H1 (cell line): ENCODE results near the gene ABCB11. TPM values are rescaled to one million over a fixed set of nuclear protein-coding genes. Genes with fewer than 3 reads are reported as not detected.

ENCODE experiments used
- CTCF ChIA-PET: fragments of 300-600 bp; sonication (Branson Sonifier 250); formaldehyde crosslinking; loops from one replicate; lab custom pipeline; 2021; ENCODE audit not compliant: partially characterized antibody; lab: Charles Lee
- POLR2A ChIA-PET: fragments of 300-600 bp; sonication (Branson Sonifier 250); formaldehyde crosslinking; loops from one replicate; lab custom pipeline; 2021; ENCODE audit warnings: inconsistent platforms; ENCODE audit not compliant: partially characterized antibody; lab: Charles Lee
- DNase-seq, 2 experiments: peaks; one replicate each; pipeline versions ENCODE4 v3.0.0 to v3.0.0-alpha.2; 2010 to 2022; ENCODE audit warnings: low spot score in 2 of 2, low read depth in 1 of 2, mixed read lengths in 1 of 2
- FAIRE-seq: peaks from 2 replicates; lab custom pipeline; 2011; peaks lifted over from hg19 to GRCh38; lab: Jason Lieb, UNC
- H2AFZ ChIP-seq: 2 replicates; pipeline ENCODE4 v1.8.1; 2012; ENCODE audit warnings: low read length, inconsistent platforms
- H2AK5ac ChIP-seq: 2 replicates; pipeline ENCODE4 v1.6.1; 2013; ENCODE audit warnings: low read depth, low read length
- H2BK120ac ChIP-seq: replicated peaks from 2 replicates; pipeline ENCODE3; 2013; ENCODE audit warnings: low read depth, low read length, inconsistent platforms
- H2BK12ac ChIP-seq: 2 replicates; pipeline ENCODE4 v1.6.1; 2013; ENCODE audit warnings: low read depth, low read length
- H2BK15ac ChIP-seq: 2 replicates; pipeline ENCODE4 v1.6.1; 2013; ENCODE audit warnings: low read length
- H2BK20ac ChIP-seq: 2 replicates; pipeline ENCODE4 v1.6.1; 2013; ENCODE audit warnings: low read length
- H2BK5ac ChIP-seq: 2 replicates; pipeline ENCODE4 v1.6.1; 2013; ENCODE audit warnings: low read depth, low read length
- H3K14ac ChIP-seq: 2 replicates; pipeline ENCODE4 v1.6.1; 2013; ENCODE audit warnings: inconsistent platforms; ENCODE audit not compliant: insufficient read length
- H3K18ac ChIP-seq: 2 replicates; pipeline ENCODE4 v1.6.1; 2013; ENCODE audit warnings: low read length; ENCODE audit errors: extremely low read depth
- H3K23ac ChIP-seq: 2 replicates; pipeline ENCODE4 v1.6.1; 2013; ENCODE audit warnings: inconsistent platforms; ENCODE audit not compliant: insufficient read length
- H3K23me2 ChIP-seq: 2 replicates; pipeline ENCODE4 v1.6.1; 2013; ENCODE audit warnings: low read depth, low read length
- H3K27ac ChIP-seq: 2 replicates; pipeline ENCODE4 v1.6.1; 2011; ENCODE audit warnings: low read depth, low read length, inconsistent platforms
- H3K27me3 ChIP-seq, 4 experiments: replicated peaks in 1 of 4; 1 replicate in 1 of 4; 2 replicates in 3 of 4; pipeline versions ENCODE4 v1.6.1 to v1.8.1; 2011 to 2013; ENCODE audit warnings: low read length in 3 of 4, mild to moderate bottlenecking in 3 of 4, inconsistent platforms in 2 of 4, mixed read lengths in 2 of 4, moderate library complexity in 1 of 4; ENCODE audit not compliant: control insufficient read depth in 3 of 4, insufficient read depth in 3 of 4; ENCODE audit errors: extremely low read depth in 1 of 4
- H3K36me3 ChIP-seq, 4 experiments: 2 replicates each; pipeline versions ENCODE4 v1.6.1 to v1.8.1; 2011 to 2013; ENCODE audit warnings: mild to moderate bottlenecking in 4 of 4, low read length in 3 of 4, moderate library complexity in 2 of 4, control low read depth in 1 of 4, inconsistent platforms in 1 of 4; ENCODE audit not compliant: insufficient read depth in 4 of 4, control insufficient read depth in 2 of 4
- H3K4ac ChIP-seq: replicated peaks from 2 replicates; pipeline ENCODE3; 2013; ENCODE audit warnings: low read length, low read depth, mixed read lengths, inconsistent platforms; ENCODE audit not compliant: insufficient read length
- H3K4me1 ChIP-seq, 4 experiments: replicated peaks in 1 of 4; 1 replicate in 1 of 4; 2 replicates in 3 of 4; pipeline versions ENCODE4 v1.6.1 to v1.8.1; 2011 to 2013; ENCODE audit warnings: low read length in 3 of 4, inconsistent platforms in 2 of 4, mixed read lengths in 1 of 4; ENCODE audit not compliant: insufficient read depth in 4 of 4, control insufficient read depth in 3 of 4
- H3K4me2 ChIP-seq, 2 experiments: 2 replicates each; pipeline versions ENCODE4 v1.6.1 to v1.8.1; 2011 to 2013; ENCODE audit warnings: low read depth in 2 of 2, low read length in 2 of 2, control low read depth in 1 of 2, inconsistent platforms in 1 of 2, mild to moderate bottlenecking in 1 of 2; ENCODE audit not compliant: insufficient read depth in 1 of 2
- H3K4me3 ChIP-seq, 4 experiments: fragments of 200-600, 300-600 bp in 1 of 4; sonication (generic), shearing (Covaris generic), sonication (Bioruptor Twin) in 1 of 4; 2 replicates each; pipeline versions ENCODE4 v1.5.1 to v1.8.1; 2011 to 2016; ENCODE audit warnings: low read length in 4 of 4, low read depth in 3 of 4, control low read depth in 2 of 4, inconsistent platforms in 2 of 4, mild to moderate bottlenecking in 2 of 4, mixed read lengths in 1 of 4, moderate library complexity in 1 of 4; ENCODE audit not compliant: insufficient read depth in 2 of 4; ENCODE audit errors: extremely low read depth in 1 of 4
- H3K56ac ChIP-seq: replicated peaks from 2 replicates; pipeline ENCODE3; 2013; ENCODE audit warnings: low read depth, mild to moderate bottlenecking, mixed read lengths, low read length, inconsistent platforms; ENCODE audit not compliant: insufficient read length
- H3K79me1 ChIP-seq: 2 replicates; pipeline ENCODE4 v1.6.1; 2013; ENCODE audit warnings: low read depth, low read length, control low read depth
- H3K79me2 ChIP-seq, 2 experiments: 2 replicates each; pipeline versions ENCODE4 v1.6.1 to v1.8.1; 2012 to 2013; ENCODE audit warnings: low read length in 2 of 2, mild to moderate bottlenecking in 2 of 2, inconsistent platforms in 1 of 2; ENCODE audit not compliant: insufficient read depth in 2 of 2, control insufficient read depth in 1 of 2
- H3K9ac ChIP-seq, 4 experiments: replicated peaks in 1 of 4; 1 replicate in 1 of 4; 2 replicates in 3 of 4; pipeline versions ENCODE4 v1.6.1 to v1.8.1; 2011 to 2013; ENCODE audit warnings: low read depth in 3 of 4, low read length in 3 of 4, control low read depth in 2 of 4, mild to moderate bottlenecking in 2 of 4, moderate library complexity in 2 of 4, inconsistent platforms in 1 of 4; ENCODE audit errors: extremely low read depth in 1 of 4
- H3K9me3 ChIP-seq, 2 experiments: 2 replicates each; pipeline versions ENCODE4 v1.6.1 to v1.8.1; 2012 to 2013; ENCODE audit warnings: mild to moderate bottlenecking in 2 of 2, moderate library complexity in 2 of 2, control low read depth in 1 of 2, inconsistent platforms in 1 of 2, low read depth in 1 of 2, low read length in 1 of 2, mixed read lengths in 1 of 2; ENCODE audit not compliant: insufficient read depth in 2 of 2
- H4K20me1 ChIP-seq, 2 experiments: replicated peaks in 1 of 2; 2 replicates each; pipeline versions ENCODE3 to v1.8.1; 2011 to 2013; ENCODE audit warnings: inconsistent platforms in 2 of 2, low read length in 2 of 2, mild to moderate bottlenecking in 1 of 2; ENCODE audit not compliant: insufficient read depth in 2 of 2, control insufficient read depth in 1 of 2
- H4K5ac ChIP-seq: 2 replicates; pipeline ENCODE4 v1.6.1; 2013; ENCODE audit warnings: low read length, low read depth, mixed read lengths, inconsistent platforms; ENCODE audit not compliant: insufficient read length
- H4K8ac ChIP-seq: 2 replicates; pipeline ENCODE4 v1.8.0; 2013; ENCODE audit warnings: mild to moderate bottlenecking, moderate library complexity, low read length, inconsistent platforms; ENCODE audit not compliant: insufficient read depth; ENCODE audit errors: extremely low read depth
- H4K91ac ChIP-seq: replicated peaks from 2 replicates; pipeline ENCODE3; 2013; ENCODE audit warnings: low read length, mixed read lengths, inconsistent platforms; ENCODE audit not compliant: insufficient read length
- CREB1 ChIP-seq: IDR thresholded peaks from 2 replicates; pipeline ENCODE4 v1.6.1; 2012; ENCODE audit warnings: inconsistent platforms
- JUN ChIP-seq: IDR thresholded peaks from 2 replicates; pipeline ENCODE4 v1.6.1; 2011; ENCODE audit warnings: low read depth, mild to moderate bottlenecking, improper control_type of control experiment, low read length
- JUND ChIP-seq: IDR thresholded peaks from 2 replicates; pipeline ENCODE4 v1.6.1; 2011; ENCODE audit warnings: mild to moderate bottlenecking, improper control_type of control experiment, low read length
- KDM1A ChIP-seq: fragments of 200-600, 300-600 bp; sonication (generic); IDR thresholded peaks from 2 replicates; pipeline ENCODE4 v1.7.1; 2016; ENCODE audit warnings: mild to moderate bottlenecking, low read length, borderline replicate concordance
- KDM5A ChIP-seq: fragments of 200-600 bp; IDR thresholded peaks from 2 replicates; pipeline ENCODE4 v1.7.1; 2012; ENCODE audit warnings: mild to moderate bottlenecking, low read length, inconsistent platforms, mixed read lengths
- NRF1 ChIP-seq: IDR thresholded peaks from 2 replicates; pipeline ENCODE4 v1.6.1; 2011; ENCODE audit warnings: mild to moderate bottlenecking, low read depth, low read length, improper control_type of control experiment
- POU5F1 ChIP-seq: IDR thresholded peaks from 2 replicates; pipeline ENCODE4 v1.6.1; 2011; ENCODE audit warnings: low read depth, mild to moderate bottlenecking, low read length, moderate library complexity
- RAD21 ChIP-seq, 2 experiments: IDR thresholded peaks in 1 of 2; conservative IDR thresholded peaks in 1 of 2; 2 replicates each; pipeline ENCODE4 v1.6.1; 2011; ENCODE audit warnings: low read depth in 2 of 2, low read length in 2 of 2, improper control_type of control experiment in 1 of 2, inconsistent platforms in 1 of 2, mild to moderate bottlenecking in 1 of 2, moderate library complexity in 1 of 2
- RNF2 ChIP-seq: fragments of 200-900, 300-1000 bp; sonication (generic); IDR thresholded peaks from 2 replicates; pipeline ENCODE4 v1.7.1; 2016; ENCODE audit warnings: borderline replicate concordance, low read depth, mild to moderate bottlenecking, antibody characterized with exemption, low read length; ENCODE audit not compliant: poor library complexity, severe bottlenecking; ENCODE audit errors: missing control alignments
- SIRT6 ChIP-seq: IDR thresholded peaks from one replicate; pipeline ENCODE4 v1.7.1; 2012; ENCODE audit warnings: low read length, inconsistent platforms
- SP2 ChIP-seq: IDR thresholded peaks from 2 replicates; pipeline ENCODE4 v1.6.1; 2012; ENCODE audit warnings: mild to moderate bottlenecking, low read length, inconsistent platforms
- SP4 ChIP-seq: IDR thresholded peaks from 2 replicates; pipeline ENCODE4 v1.6.1; 2012; ENCODE audit warnings: low read length, inconsistent platforms
- TAF1 ChIP-seq: IDR thresholded peaks from 2 replicates; pipeline ENCODE4 v1.6.1; 2011; ENCODE audit warnings: mild to moderate bottlenecking, low read depth, low read length
- WGBS, 2 experiments: shearing (Covaris generic) in 1 of 2; methylation state at CpG; one replicate each; pipeline versions ENCODE4 v1.1.6 to v1.1.7; 2013 to 2015; ENCODE audit warnings: low lambda C conversion rate in 2 of 2, mixed read lengths in 2 of 2, inconsistent platforms in 1 of 2, low coverage in 1 of 2, missing lambda C conversion rate in 1 of 2; ENCODE audit not compliant: insufficient replicate concordance in 2 of 2, insufficient coverage in 1 of 2, insufficient read length in 1 of 2; ENCODE audit errors: extremely low coverage in 1 of 2, missing lambda C conversion rate in 1 of 2; 5-methylcytosine and 5-hydroxymethylcytosine counted together
- polyA plus RNA-seq, 7 experiments: library from polyadenylated mRNA; depleted of rRNA in 3 of 7; stranded (reverse) in 5 of 7; unstranded in 2 of 7; fragments of >200 nt in 5 of 7; fragments of 200-250 nt in 2 of 7; gene quantifications; 1 replicate in 5 of 7; 2 replicates in 1 of 7; 4 replicates in 1 of 7; pipeline versions ENCODE4 v1.2.1 to v1.2.3, GENCODE V29; 2011 to 2013; ENCODE audit warnings: missing spikeins in 2 of 7, mixed read lengths in 2 of 7
- total RNA-seq: library from RNA; stranded (reverse); fragmentation: NEBNext Ultra II Directional; extraction: Animal tissue kit (Norgen Biotek cat#: 25700); gene quantifications from 2 replicates; pipeline ENCODE4 v1.2.1, GENCODE V29; 2021
- TF ChIP-seq, protein P1 (sequence below): IDR thresholded peaks from 2 replicates; pipeline ENCODE4 v1.6.1; 2011; ENCODE audit warnings: low read depth, mild to moderate bottlenecking, low read length; ENCODE audit not compliant: insufficient read depth

ABCB11 gene
- total and polyA plus RNA-seq, 2 of the 8 experiments (the other 6 are each of a cell fraction or from before 2014, with no cell fraction given): not detected

- DNase-seq (no peak), FAIRE-seq (no peak)
- Histone ChIP-seq H3K4me1 (no peaks in the 10 kb centered on the region), H3K27me3 (no peaks in the 10 kb centered on the region), H2AFZ (peak overlapping the region; percentile 57; the same call in 1 of the 2 replicates), H3K14ac (no peak overlapping the region)
- TF ChIP-seq, protein P1, sequence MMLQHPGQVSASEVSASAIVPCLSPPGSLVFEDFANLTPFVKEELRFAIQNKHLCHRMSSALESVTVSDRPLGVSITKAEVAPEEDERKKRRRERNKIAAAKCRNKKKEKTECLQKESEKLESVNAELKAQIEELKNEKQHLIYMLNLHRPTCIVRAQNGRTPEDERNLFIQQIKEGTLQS: no peak
- TF ChIP-seq TAF1 (no peak), KDM5A (no peak), NRF1 (no peak), POU5F1 (no peak), CREB1 (no peak), JUN (no peak), KDM1A (no peak), RNF2 (no peak), SIRT6 (no peak), SP4 (no peak), SP2 (no peak), RAD21 (IDR thresholded peaks at IDR 0.05 in 1 of 2, conservative IDR thresholded peaks at IDR 0.05 in 1 of 2; ENCODE audit: low read depth in 2 of 2, low read length in 2 of 2) (no peak), JUND (no peak)
- TF ChIP-seq, all 59 proteins: peak for 0
- Histone ChIP-seq H3K36me3 (no peaks in the 10 kb centered on the region), H3K4me3 (no peak overlapping the region), H2AK5ac (no peak overlapping the region), H3K9ac (peak overlapping the region in 1 of 4 experiments; percentile 59; a peak in 1 of 7 replicates), H4K5ac (no peak overlapping the region), H3K9me3 (no peaks in the 10 kb centered on the region), H3K23ac (no peak overlapping the region), H4K91ac (no peak overlapping the region), H3K4ac (no peak overlapping the region), H2BK15ac (no peak overlapping the region), H2BK12ac (no peak overlapping the region), H3K18ac (no peak overlapping the region), H4K8ac (no peak overlapping the region), H2BK5ac (no peak overlapping the region), H3K4me2 (no peak overlapping the region), H3K23me2 (no peaks in the 10 kb centered on the region), H2BK20ac (no peak overlapping the region), H2BK120ac (no peak overlapping the region), H3K79me1 (no peaks in the 10 kb centered on the region), H4K20me1 (no peaks in the 10 kb centered on the region), H3K56ac (no peak overlapping the region), H3K27ac (no peak overlapping the region), H3K79me2 (no peaks in the 10 kb centered on the region)
- WGBS, 2 experiments: 86% methylated on average over 5 of the region's 5 CpGs; no CpG with 5 or more reads in 1 of the 2 experiments
- POLR2A ChIA-PET: no interaction called here
- CTCF ChIA-PET: no interaction called here
Measured at GRCh38 chr2:169071455-169071854, 40.3 kb upstream of the ABCB11 start.
